OCI-LY7 (cell line): Measurements from ENCODE around the gene HELB. TPM values are rescaled to one million over a fixed set of nuclear protein-coding genes. Genes with fewer than 3 reads are reported as not detected.

ENCODE experiments used
- BruUV-seq: library from RNA; stranded (reverse); fragments of 400-500 nt; replicated peaks from 2 replicates; lab custom pipeline; 2021; lab: Mats Ljungman, UMichigan
- CTCF ChIA-PET: fragments of 300-600 bp; sonication (Branson Sonifier 250); formaldehyde crosslinking; loops from one replicate; lab custom pipeline; 2022; ENCODE audit warnings: antibody characterized with exemption; ENCODE audit not compliant: unreplicated experiment; lab: Charles Lee
- POLR2A ChIA-PET: fragments of 300-600 bp; sonication (Branson Sonifier 250); formaldehyde crosslinking; loops from one replicate; lab custom pipeline; 2022; ENCODE audit warnings: antibody characterized with exemption; lab: Charles Lee
- DNase-seq: peaks from one replicate; pipeline ENCODE4 v3.0.0-alpha.2; 2015; ENCODE audit warnings: low spot score
- H2AFZ ChIP-seq: fragments of 200-600 bp; sonication (generic), shearing (Covaris generic); 2 replicates; pipeline ENCODE4 v1.6.1; 2014; ENCODE audit warnings: mild to moderate bottlenecking, antibody characterized with exemption, low read length, moderate library complexity
- H3K27ac ChIP-seq: fragments of 200-600 bp; sonication (generic); 2 replicates; pipeline ENCODE4 v1.5.1; 2014; ENCODE audit warnings: mixed run types, low read depth, mild to moderate bottlenecking, moderate library complexity, low read length, inconsistent platforms; ENCODE audit not compliant: poor library complexity, severe bottlenecking
- H3K36me3 ChIP-seq: fragments of 200-600 bp; sonication (generic); 2 replicates; pipeline ENCODE4 v1.6.1; 2014; ENCODE audit warnings: mild to moderate bottlenecking, antibody characterized with exemption, low read length, moderate library complexity, mixed read lengths; ENCODE audit not compliant: insufficient read depth
- H3K4me1 ChIP-seq: fragments of 200-600 bp; sonication (generic); 2 replicates; pipeline ENCODE4 v1.5.1; 2014; ENCODE audit warnings: mild to moderate bottlenecking, low read length; ENCODE audit not compliant: insufficient read depth, poor library complexity, severe bottlenecking
- H3K4me2 ChIP-seq: fragments of 200-600 bp; sonication (generic); 2 replicates; pipeline ENCODE4 v1.6.1; 2014; ENCODE audit warnings: mild to moderate bottlenecking, low read length
- H3K4me3 ChIP-seq: fragments of 200-600 bp; sonication (generic); 2 replicates; pipeline ENCODE4 v1.5.1; 2014; ENCODE audit warnings: mild to moderate bottlenecking, low read depth, low read length; ENCODE audit not compliant: poor library complexity, severe bottlenecking
- H3K79me2 ChIP-seq: fragments of 200-600 bp; sonication (generic); 2 replicates; pipeline ENCODE4 v1.6.1; 2016; ENCODE audit warnings: low read depth, mild to moderate bottlenecking, low read length, moderate library complexity, mixed read lengths; ENCODE audit not compliant: insufficient read depth
- H3K9me2 ChIP-seq: fragments of 200-600 bp; sonication (generic); 2 replicates; pipeline ENCODE4 v1.6.1; 2016; ENCODE audit warnings: mild to moderate bottlenecking, low read length, mixed read lengths; ENCODE audit not compliant: insufficient read depth
- H3K9me3 ChIP-seq: fragments of 200-600 bp; sonication (generic); 2 replicates; pipeline ENCODE4 v1.6.1; 2014; ENCODE audit warnings: mild to moderate bottlenecking, mixed run types, low read length, mixed read lengths
- H4K20me1 ChIP-seq: fragments of 200-600 bp; sonication (generic); 2 replicates; pipeline ENCODE4 v1.6.1; 2014; ENCODE audit warnings: mild to moderate bottlenecking, antibody characterized with exemption, low read length, moderate library complexity, mixed read lengths; ENCODE audit not compliant: insufficient read depth
- CTCF ChIP-seq: fragments of 200-600 bp; sonication (generic); conservative IDR thresholded peaks from 2 replicates; pipeline ENCODE4 v1.5.1; 2014; ENCODE audit warnings: mild to moderate bottlenecking, antibody characterized with exemption, low read length, moderate library complexity, mixed read lengths
- EZH2phosphoT487 ChIP-seq: fragments of 200-600 bp; sonication (generic); IDR thresholded peaks from 2 replicates; pipeline ENCODE4 v1.6.1; 2018; ENCODE audit warnings: low read depth, borderline replicate concordance, mild to moderate bottlenecking, mixed run types, antibody characterized with exemption, low read length, moderate library complexity, mixed read lengths
- intact Hi-C: fragments of 100-400 bp; cut with micrococcal nuclease; formaldehyde crosslinking; loops from one replicate; pipeline ENCODE4 v1.10.0; 2022; ENCODE audit not compliant: unreplicated experiment
- total RNA-seq, 2 experiments: library from RNA; depleted of rRNA in 1 of 2; stranded (reverse); fragments of >200 nt in 1 of 2; shearing (Covaris generic) in 1 of 2; gene quantifications; 2 replicates each; pipeline ENCODE4 v1.2.3, GENCODE V29; 2014 to 2022

Gene HELB
- total RNA-seq, 2 experiments from 2014 or later = 6.0 to 7.5 TPM

DNA sequence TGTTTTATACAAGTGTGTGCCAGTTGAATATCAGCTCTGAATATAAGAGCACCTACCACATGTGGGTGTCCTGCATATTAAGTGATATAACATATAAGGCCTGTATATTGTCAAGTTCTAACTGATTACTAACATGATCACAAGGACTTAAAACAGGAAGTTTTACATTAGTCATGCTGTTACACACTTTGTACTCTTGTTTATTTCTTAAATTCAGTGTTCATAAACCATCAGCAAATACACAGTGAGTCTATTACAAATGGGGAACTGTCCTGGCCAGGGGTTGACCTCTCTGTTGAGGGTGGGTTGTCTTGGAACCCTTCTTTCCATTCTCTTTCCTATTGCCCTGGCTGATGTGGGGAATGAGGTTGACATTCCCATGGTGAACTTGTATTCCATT, 19.1 kb downstream of the HELB start:
- no peak for DNase-seq
- Histone ChIP-seq H3K9me2 (no peaks in the 10 kb centered on the region; the same call in 1 of the 2 replicates), H4K20me1 (no peaks in the 10 kb centered on the region), H2AFZ (no peak overlapping the region), H3K79me2 (no peaks in the 10 kb centered on the region), H3K36me3 (peaks cover 4% of the 10 kb centered on the region; the same call in 1 of the 2 replicates), H3K4me1 (no peaks in the 10 kb centered on the region), H3K4me2 (no peak overlapping the region), H3K9me3 (no peaks in the 10 kb centered on the region), H3K27ac (no peak overlapping the region), H3K4me3 (no peak overlapping the region)
- no peak for TF ChIP-seq EZH2phosphoT487
- TF ChIP-seq CTCF = no peak
- intact Hi-C loops = no loop called here
- no TSS peak for BruUV-seq
- CTCF ChIA-PET = no interaction called here
- POLR2A ChIA-PET = interaction anchor here (0.5 to 1.4 kb wide), 2 partner anchors 13 to 531 kb away, joined by 3 to 4 read pairs; no protein-coding TSS in a partner anchor

DNA sequence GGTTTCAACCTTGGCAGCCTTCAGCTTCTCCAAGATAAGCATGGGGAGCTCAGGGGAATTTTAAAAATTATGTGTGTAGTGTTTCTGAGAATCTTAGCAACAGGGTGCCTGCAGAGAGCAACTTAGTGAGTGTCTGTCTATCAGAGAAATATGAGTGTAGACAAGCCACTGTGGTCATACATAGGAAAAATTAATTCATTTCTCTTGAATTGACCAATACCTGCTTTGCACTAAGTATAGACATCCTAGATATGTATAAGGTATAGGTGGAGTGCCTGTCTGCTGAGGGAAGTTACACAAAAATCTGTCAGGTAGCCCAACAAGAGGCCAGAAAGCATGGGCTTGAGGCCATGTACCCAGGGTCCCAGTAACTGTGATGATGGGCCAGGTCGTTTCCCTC, 20.7 kb downstream of the HELB start:
- intact Hi-C loops = no loop called here
- POLR2A ChIA-PET = no interaction called here

More for the DNA sequence above, 20.7 kb downstream of the HELB start:
- Histone ChIP-seq H3K79me2 (no peaks in the 10 kb centered on the region), H3K4me2 (no peak overlapping the region), H2AFZ (no peak overlapping the region), H3K9me3 (no peaks in the 10 kb centered on the region), H3K4me3 (no peak overlapping the region), H4K20me1 (no peaks in the 10 kb centered on the region), H3K4me1 (no peaks in the 10 kb centered on the region), H3K27ac (no peak overlapping the region), H3K9me2 (no peaks in the 10 kb centered on the region; the same call in 1 of the 2 replicates), H3K36me3 (peaks cover 4% of the 10 kb centered on the region; the same call in 1 of the 2 replicates)
- CTCF ChIA-PET = no interaction called here
- no peak for DNase-seq
- TF ChIP-seq CTCF (no peak), EZH2phosphoT487 (no peak)
- no TSS peak for BruUV-seq
